ENCODE data around the gene RAD51. TPM values are rescaled to one million over a fixed set of nuclear protein-coding genes. Genes with fewer than 3 reads are reported as not detected.

Gene RAD51
- total and polyA plus RNA-seq, 8 donors = 0.58 to 3.5 (median 2.0) TPM; not detected in 2

DNA sequence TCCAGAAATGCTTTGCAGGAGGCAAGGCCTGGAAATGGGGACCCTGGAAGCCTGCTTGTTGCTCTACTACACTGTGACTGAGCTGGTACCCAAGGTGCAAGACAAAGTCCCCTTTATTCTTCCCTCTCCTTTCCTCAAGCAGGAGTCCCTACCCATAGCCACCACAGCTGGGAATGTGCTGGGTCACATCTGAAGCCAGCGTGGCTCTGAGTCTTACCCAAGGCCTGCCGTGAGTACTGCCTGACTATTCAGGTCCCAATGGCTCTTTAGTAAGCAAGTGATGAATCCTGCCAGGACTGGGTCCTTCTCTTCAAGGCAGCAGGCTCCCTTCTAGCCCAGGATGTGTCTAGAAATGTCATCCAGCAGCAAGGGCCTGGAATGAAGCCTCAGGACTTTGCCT is 9.6 kb upstream of the RAD51 start:
- TF ChIP-seq, protein P1, sequence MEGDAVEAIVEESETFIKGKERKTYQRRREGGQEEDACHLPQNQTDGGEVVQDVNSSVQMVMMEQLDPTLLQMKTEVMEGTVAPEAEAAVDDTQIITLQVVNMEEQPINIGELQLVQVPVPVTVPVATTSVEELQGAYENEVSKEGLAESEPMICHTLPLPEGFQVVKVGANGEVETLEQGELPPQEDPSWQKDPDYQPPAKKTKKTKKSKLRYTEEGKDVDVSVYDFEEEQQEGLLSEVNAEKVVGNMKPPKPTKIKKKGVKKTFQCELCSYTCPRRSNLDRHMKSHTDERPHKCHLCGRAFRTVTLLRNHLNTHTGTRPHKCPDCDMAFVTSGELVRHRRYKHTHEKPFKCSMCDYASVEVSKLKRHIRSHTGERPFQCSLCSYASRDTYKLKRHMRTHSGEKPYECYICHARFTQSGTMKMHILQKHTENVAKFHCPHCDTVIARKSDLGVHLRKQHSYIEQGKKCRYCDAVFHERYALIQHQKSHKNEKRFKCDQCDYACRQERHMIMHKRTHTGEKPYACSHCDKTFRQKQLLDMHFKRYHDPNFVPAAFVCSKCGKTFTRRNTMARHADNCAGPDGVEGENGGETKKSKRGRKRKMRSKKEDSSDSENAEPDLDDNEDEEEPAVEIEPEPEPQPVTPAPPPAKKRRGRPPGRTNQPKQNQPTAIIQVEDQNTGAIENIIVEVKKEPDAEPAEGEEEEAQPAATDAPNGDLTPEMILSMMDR (IDR thresholded peaks at IDR 0.05) = no peak
- TF ChIP-seq EP300 (IDR thresholded peaks at IDR 0.05) (no peak), POLR2A (IDR thresholded peaks at IDR 0.05) (no peak), POLR2AphosphoS5 (IDR thresholded peaks at IDR 0.05) (no peak)
- H3K4me3 ChIP-seq = no peak overlapping the region
- WGBS, 5 donors = 84 to 100% (median 93%) methylated on average over 1 to 2 of the region's 2 CpGs
- no peaks in the 10 kb centered on the region for H3K9me3 ChIP-seq
- H3K27ac ChIP-seq = no peak overlapping the region
- H3K27me3 ChIP-seq = no peaks in the 10 kb centered on the region
- intact Hi-C loops (cut with DNase I; ENCODE audit: low total_unique reads) = no loop called here
- peaks cover 0 to 8% (median 2%) of the 10 kb centered on the region in 4 donors for H3K36me3 ChIP-seq
- no peaks in the 10 kb centered on the region for H3K4me1 ChIP-seq
- no peak for DNase-seq

DNA sequence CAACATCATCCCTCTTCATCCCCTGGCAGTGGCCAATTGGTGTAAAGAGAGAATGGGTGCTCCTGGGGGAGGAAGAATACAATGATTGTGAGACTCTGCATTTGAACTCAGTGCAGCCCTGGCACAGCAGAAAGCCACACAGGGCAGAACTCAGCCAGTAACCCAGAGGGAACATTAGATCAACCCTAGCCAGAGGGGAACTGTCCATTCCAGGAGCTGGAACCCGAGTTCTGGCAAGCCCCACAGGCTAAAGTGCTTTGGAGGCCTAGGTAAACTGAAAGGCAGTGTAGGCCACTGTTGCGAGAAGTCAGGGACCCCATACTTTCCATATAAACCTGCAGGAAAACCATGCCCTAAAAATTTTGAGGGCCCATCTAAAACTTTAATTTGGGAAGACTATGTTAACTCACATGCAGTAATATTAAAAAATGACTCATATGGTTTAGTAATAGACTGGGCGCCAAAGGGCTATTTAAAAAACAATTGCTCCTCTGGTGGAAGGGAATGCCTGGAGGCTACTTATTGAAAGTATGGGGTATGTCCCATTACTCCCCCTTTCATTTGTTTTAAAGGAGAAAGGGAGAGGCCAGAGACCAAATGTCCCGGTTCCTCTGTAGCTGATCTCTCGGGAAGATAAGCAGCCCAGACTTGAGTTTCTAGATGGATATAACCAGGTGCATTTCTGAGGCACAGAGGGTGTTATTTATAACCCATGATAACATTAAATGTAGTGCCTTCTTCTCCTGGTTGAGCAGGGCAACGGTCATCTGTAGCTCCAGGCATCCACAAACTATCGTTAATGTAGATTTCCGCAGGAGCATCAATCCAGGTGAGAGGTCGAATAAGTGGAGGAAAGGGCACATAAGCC is 5.8 kb upstream of the RAD51 start:
- WGBS, 5 donors = 86 to 91% (median 88%) methylated on average over 9 of the region's 9 CpGs
- DNase-seq = no peak
- H3K4me3 ChIP-seq = no peak overlapping the region
- no peaks in the 10 kb centered on the region for H3K27me3 ChIP-seq
- no peak overlapping the region for H3K27ac ChIP-seq
- intact Hi-C loops (cut with DNase I; ENCODE audit: low total_unique reads) = no loop called here
- H3K4me1 ChIP-seq = peaks cover 9 to 18% (median 11%) of the 10 kb centered on the region in 4 donors
- H3K36me3 ChIP-seq = peaks cover 0 to 22% (median 18%) of the 10 kb centered on the region in 4 donors
- H3K9me3 ChIP-seq = no peaks in the 10 kb centered on the region
- TF ChIP-seq POLR2A (IDR thresholded peaks at IDR 0.05) (no peak), POLR2AphosphoS5 (IDR thresholded peaks at IDR 0.05) (no peak), EP300 (IDR thresholded peaks at IDR 0.05) (no peak)
- TF ChIP-seq, protein P1 (IDR thresholded peaks at IDR 0.05) = no peak

DNA sequence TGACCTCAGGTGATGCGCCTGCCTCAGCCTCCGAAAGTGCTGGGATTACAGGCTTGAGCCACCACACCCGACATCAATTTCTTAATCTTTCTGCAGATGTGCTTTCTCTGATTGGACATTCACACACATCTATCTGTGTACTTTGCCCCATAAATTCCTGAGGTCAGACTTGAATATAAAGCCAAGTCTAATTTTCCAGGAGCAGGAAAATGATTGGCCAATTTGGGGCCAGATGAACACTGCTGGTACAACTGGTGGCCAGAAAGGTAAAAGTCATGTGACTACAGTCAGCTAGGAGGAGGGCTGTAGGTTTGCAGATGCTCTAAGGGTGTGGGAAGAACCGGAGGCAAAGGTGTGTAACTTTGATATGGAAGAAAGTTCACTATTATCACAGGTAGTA is 3.2 kb upstream of the RAD51 start:
- WGBS, 5 donors = 65 to 90% (median 74%) methylated on average over 4 of the region's 4 CpGs
- Histone ChIP-seq H3K36me3 (peaks cover 0 to 22% (median 18%) of the 10 kb centered on the region in 4 donors), H3K4me1 (peaks cover 14 to 34% (median 22%) of the 10 kb centered on the region in 4 donors), H3K27me3 (no peaks in the 10 kb centered on the region), H3K9me3 (no peaks in the 10 kb centered on the region), H3K27ac (no peak overlapping the region), H3K4me3 (no peak overlapping the region)
- intact Hi-C loops (cut with DNase I; ENCODE audit: low total_unique reads) = no loop called here
- DNase-seq = no peak
- TF ChIP-seq, protein P1 (IDR thresholded peaks at IDR 0.05) = no peak
- TF ChIP-seq POLR2A (IDR thresholded peaks at IDR 0.05) = no peak
- TF ChIP-seq POLR2AphosphoS5 (IDR thresholded peaks at IDR 0.05) = no peak
- TF ChIP-seq EP300 (IDR thresholded peaks at IDR 0.05) = no peak

DNA sequence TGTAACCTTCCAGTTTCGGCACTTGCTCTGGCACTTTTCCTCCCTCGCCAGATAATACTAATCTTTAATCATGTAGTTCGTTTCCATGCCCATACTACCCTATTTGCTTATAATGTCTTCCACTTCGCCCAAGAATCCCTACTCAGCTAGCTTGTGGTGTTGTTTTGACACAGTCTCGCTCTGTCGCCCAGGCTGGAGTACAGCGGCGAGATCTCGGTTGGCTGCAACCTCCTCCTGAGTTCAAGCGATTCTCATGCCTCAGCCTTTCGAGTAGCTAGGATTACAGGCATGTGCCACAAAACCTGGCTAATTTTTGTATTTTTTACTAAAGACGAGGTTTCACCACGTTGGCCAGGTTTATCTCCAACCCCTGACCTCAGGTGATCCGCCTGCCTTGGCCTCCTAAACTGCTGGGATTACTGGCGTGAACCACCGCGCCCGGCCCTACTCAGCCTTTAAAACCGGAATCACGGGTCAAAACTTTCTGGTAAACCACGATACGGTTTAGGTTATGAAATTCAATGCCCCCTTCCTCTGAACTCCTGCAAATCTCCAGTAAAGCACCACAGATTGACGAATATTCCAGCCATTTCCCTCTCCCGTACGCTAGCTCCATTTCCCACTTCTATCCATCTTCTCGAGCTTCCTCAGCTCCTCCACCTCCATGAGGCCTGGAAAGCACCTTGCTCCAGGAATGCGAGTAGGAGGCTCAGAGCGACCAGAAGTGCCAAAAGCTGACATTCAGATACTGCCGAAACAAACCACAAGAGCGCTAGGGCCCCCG is 878 bp upstream of the RAD51 start:
- WGBS, 5 donors = 21 to 25% (median 24%) methylated on average over 31 of the region's 31 CpGs
- H3K9me3 ChIP-seq = no peaks in the 10 kb centered on the region
- no peak for TF ChIP-seq EP300 (IDR thresholded peaks at IDR 0.05)
- TF ChIP-seq, protein P1 (IDR thresholded peaks at IDR 0.05) = no peak
- no peak for TF ChIP-seq POLR2A (IDR thresholded peaks at IDR 0.05)
- no peak for TF ChIP-seq POLR2AphosphoS5 (IDR thresholded peaks at IDR 0.05)
- peaks cover 14 to 34% (median 22%) of the 10 kb centered on the region in 4 donors for H3K4me1 ChIP-seq
- no peak for DNase-seq
- H3K36me3 ChIP-seq = peaks cover 0 to 22% (median 16%) of the 10 kb centered on the region in 4 donors
- H3K27me3 ChIP-seq = no peaks in the 10 kb centered on the region
- peak overlapping the region; percentile 99 to 100 (median 99) for H3K27ac ChIP-seq
- H3K4me3 ChIP-seq = peak overlapping the region; percentile 76 to 96 (median 86)
- intact Hi-C loops (cut with DNase I; ENCODE audit: low total_unique reads) = no loop called here
